Muscle of arm (tissue), 12 donors: ENCODE results near the gene CERS3. TPM values are rescaled to one million over a fixed set of nuclear protein-coding genes. Genes with fewer than 3 reads are reported as not detected.
A peak's percentile ranks its signal among the peaks of the same experiment; 100 is the strongest.

ENCODE experiments used
- DNase-seq: peaks from one replicate; pipeline ENCODE4 v3.0.0-alpha.2; 2013
- polyA plus RNA-seq, 12 donors: library from polyadenylated mRNA; unstranded; fragments of 120-200 nt; gene quantifications; one replicate each; pipeline ENCODE4 v1.2.1, GENCODE V29; 2013; ENCODE audit not compliant: insufficient read length in 12 of 12

The CERS3 gene
- polyA plus RNA-seq, 12 donors: 0.74 to 16.0 (median 2.4) TPM; not detected in 2

DNA sequence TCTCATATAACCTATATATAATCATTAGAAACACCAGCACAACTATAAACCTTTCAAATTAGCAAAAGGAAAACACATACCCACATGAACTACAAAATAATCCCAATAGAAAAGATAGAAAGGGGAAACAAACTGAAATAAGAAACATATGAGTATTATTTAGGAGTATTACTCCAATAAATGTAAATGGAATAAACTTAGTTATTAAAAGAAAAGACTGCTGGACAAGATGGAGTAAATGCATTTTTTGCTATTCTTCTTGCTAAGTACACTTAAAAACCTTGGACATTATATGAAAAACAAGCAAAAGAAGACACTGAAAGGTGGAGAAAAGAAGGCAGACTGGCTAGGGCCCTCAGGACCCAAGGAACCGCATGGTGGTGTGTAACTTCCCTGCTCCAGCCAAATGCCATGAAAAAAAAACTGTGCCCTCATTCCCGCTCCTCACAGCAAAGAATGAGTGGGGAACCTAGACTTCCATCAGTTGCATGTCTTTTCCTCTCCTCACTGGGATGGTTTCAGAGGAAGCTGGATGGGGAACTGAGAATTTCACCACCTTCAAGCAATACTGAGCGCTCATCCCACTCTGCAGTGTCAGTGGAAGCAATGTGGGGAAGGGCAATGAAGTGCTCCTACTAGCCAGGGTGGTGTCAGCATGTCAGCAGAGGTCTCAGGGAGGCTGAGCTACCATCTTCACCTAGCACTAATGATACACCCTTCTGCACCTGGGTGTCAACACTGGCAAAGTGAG is 143.3 kb downstream of the CERS3 start:
- DNase-seq: no peak

DNA sequence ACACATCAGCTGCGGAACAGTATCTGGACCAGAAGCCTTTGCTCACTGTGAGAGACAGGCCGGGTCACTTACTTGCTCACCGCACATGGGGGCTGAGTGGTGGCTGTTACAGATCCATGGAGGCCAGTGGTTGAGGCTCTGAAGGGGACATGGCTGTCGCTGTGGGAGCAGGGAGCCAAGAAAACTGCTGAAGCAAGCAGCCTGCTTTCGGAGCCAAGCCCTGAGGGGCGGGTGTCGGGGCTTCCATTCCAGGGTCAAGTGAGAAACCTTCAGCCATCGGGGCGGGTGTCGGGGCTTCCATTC is 144.7 kb downstream of the CERS3 start:
- DNase-seq: no peak

DNA sequence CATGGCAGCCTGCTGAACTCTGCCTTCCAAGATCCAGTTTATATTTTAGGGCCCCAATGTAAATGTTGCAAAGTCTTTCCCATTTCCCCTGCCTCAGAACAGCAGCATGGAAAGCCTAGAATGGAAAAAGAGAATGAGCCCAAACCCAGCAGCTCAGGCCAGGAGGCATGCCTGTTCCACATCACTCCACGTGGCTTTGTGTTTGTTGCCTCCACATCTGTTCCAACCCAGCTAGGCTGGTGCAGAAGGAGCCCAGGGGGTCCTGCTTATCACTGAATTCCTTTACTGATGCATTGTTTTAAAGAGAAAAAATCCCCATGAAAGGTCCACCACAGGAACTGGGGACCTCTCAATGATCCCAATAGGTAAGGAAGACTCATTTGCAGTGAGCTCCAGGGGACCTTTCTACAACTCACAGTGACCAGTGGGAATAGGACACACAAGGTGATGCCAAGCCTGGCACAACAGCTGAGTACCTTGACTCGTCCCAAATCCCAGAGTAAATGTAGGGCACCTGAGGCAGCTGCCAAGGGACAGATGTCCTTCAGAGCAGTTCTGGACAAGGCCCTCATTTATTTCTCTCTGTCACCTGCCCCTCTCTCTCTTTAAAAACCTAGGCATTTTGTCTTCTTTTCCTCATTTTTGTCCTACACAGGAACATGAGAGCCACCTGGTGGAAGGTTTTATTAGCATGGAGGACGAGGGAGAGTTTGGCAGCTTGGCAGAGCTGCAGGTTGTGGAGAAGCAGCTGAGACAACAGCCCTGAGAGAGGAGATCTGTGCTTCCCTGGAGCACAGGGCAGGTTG is 145.2 kb downstream of the CERS3 start:
- DNase-seq: no peak

DNA sequence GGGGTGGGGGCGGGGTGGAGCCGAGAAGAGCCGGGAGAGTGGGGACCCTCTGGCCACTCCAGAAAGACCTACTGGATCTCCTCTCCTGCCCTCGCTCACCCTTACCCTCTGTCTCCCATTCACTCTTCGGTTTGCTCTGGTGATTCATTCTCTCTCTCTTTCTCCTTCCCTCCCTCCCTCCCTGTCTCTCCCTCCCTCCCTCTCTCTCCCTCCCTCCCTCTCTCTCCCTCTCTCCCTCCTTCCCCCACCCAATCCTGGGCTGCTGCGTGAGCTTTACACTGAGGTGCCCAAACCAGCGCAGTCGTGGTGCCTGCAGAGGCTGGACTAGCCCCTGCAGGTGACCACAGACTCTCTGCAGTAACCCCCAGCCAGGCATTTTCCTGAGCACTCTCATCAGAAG is 154.8 kb downstream of the CERS3 start:
- no peak for DNase-seq

DNA sequence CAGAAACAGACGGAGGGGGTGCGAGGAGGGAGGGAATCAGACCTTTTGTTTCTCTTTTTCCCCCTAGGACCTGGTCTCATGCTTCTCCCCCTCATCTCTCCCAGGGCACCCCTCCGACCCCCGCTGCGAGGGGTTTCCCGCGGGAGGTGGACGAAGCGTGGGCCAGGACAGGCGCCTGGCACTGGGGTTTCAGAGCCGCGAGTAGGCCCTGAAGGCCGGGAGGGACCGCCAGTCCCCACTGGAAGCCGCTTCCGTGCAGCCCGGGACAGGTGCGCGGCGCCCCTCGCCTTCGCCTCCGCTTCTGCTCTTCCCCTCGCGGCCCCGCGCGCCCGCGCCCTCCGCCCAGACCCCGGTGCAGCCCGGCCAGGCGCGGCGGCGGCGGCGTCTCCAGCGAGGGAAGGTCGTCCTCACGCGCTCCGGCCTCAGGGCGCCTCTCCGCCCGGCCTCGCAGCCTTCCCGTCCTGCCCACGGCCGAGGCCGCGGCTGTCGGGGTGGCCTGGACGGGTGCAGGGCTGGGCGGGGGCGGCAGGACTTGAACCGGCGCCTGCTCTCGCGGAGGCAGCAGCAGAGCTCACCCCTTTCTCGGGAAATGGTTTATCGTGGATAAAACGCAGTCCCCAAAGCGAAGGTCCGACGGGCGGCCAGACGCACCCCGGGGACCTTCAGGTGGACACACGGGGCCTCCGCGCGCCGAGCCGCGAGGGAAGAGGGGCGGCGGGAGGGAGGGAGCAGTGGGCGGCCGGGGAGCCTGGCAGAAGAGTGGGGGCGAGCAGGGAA is 155.4 kb downstream of the CERS3 start:
- no peak for DNase-seq

DNA sequence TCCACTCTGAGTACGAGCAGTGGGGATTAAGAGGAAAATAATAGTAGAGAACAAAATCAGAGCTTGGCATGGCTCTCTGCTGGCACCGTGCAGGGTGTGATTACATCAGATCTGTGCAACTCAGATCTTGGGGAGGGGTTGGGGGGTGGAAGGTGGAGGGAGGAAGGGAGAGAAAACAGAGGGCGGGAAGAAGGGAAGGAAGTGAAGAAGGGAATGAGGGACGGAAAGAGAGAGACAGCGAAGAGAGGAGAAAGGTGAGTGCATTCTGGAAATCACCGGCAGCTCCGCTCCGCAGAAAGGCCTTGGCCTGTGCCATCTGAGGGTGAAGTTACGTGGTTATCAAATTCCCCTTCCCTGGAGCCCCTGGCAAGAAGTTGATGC is 156.0 kb downstream of the CERS3 start:
- DNase-seq: peak; percentile 35

DNA sequence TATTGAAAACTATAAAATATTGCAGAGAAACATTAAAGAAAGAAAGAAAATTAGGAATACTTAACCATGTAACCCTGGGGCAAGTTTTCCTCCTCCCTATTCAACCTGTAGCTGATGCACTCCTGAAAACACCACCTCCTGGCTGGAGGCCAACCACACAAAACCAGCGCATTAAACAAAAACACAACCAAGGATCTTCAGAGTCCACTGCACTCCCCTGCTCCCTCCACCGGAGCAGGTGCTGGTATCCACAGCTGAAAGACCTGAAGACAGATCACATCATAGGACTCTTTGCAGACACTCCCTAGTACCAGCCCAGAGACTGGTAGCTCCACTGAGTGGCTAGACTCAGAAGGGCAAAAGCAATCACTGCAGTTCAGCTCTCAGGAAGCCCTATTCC is 173.4 kb downstream of the CERS3 start:
- no peak for DNase-seq

DNA sequence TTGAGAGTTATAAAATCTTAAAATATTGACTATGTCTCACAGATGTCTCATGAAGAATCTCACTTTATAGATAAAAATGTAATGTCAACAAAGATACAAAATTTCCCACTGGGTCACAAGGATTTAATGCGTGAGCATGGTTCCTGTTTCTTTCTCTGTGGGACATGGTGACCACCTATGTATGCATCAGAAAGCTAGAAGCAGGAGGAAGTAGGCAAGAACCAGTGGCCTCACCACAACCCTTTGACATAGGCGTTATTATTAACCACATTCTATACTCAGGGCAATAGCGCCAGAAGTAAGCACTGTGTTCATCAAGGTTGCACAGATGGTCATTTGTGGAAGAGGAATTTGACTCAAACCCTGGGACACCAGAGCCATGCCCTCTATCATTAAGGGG is 175.3 kb downstream of the CERS3 start:
- DNase-seq: no peak

DNA sequence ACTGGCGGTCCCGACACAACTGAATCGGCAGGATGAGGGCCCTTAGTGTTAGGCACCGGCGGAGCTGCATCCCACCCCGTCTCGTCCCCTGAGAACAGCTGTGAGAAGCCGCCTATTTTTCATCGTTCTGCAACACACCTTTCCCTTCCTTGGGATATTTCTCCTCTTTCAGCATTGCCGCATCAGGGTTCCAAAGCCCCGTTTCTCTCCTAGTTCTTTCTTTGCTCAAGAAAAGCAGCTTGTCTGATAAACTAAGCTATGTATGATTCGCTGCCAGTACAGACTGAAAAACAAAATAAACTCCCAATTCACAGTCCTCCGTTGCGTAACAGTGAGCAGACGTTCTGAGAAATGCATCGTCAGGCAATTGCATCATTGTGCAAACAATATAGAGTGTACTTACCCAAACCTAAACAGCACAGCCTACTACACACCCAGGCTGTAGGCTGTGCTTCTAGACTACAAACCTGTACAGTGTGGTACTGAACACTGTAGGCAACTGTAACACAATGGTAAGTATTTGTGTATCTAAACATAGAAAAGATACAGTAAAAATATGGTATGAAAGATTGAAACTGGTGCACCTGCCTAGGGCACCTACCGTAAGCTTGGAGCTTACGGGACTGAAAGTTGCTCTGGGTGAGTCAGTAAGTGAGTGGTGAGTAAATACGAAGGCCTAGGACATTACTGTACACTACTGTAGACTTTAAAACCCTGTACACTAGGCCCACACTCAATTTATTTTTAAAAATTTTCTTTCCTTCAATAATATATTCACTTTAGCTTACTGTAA is 178.1 kb downstream of the CERS3 start:
- DNase-seq: peak; percentile 62

Other genes with a start within 250 kb of the CERS3 start
- gene ADAMTS17, start 187.0 kb downstream of the CERS3 start, polyA plus RNA-seq: 10 to 100 TPM in 1 of 12 donors, 1 to 10 TPM in 10, not detected in 1; 1.6 to 17.4 (median 5.6) TPM
- gene LINS1, start 73.2 kb upstream of the CERS3 start, polyA plus RNA-seq: 10 to 100 TPM in 10 of 12 donors, 1 to 10 TPM in 1, not detected in 1; 9.8 to 35.2 (median 19.0) TPM
- gene ASB7, start 73.6 kb upstream of the CERS3 start, polyA plus RNA-seq: 10 to 100 TPM in 2 of 12 donors, 1 to 10 TPM in 9, not detected in 1; 8.2 to 10.4 (median 9.6) TPM